ENCODE measurements around the gene XPO6.

DNA sequence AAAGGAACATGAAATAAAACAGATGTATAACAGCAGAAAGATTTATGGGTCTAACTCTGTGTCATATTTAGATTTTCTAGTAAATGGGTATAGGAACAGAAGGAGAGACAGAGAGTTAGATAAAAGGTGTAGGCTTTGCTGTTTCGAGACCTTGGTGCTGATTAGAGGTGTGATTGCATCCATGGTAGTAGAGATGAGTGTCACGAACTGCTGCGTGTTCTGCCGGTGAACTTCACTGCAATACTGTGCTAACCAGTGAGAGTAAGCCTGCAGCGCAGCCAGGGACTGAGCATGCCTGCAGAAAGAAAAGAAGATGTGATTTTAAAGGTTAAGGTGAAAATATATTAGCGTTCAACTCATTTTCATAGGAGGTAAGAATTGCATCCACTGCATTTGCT, 94.6 kb downstream of the XPO6 start:
- TF ChIP-seq, protein P1, sequence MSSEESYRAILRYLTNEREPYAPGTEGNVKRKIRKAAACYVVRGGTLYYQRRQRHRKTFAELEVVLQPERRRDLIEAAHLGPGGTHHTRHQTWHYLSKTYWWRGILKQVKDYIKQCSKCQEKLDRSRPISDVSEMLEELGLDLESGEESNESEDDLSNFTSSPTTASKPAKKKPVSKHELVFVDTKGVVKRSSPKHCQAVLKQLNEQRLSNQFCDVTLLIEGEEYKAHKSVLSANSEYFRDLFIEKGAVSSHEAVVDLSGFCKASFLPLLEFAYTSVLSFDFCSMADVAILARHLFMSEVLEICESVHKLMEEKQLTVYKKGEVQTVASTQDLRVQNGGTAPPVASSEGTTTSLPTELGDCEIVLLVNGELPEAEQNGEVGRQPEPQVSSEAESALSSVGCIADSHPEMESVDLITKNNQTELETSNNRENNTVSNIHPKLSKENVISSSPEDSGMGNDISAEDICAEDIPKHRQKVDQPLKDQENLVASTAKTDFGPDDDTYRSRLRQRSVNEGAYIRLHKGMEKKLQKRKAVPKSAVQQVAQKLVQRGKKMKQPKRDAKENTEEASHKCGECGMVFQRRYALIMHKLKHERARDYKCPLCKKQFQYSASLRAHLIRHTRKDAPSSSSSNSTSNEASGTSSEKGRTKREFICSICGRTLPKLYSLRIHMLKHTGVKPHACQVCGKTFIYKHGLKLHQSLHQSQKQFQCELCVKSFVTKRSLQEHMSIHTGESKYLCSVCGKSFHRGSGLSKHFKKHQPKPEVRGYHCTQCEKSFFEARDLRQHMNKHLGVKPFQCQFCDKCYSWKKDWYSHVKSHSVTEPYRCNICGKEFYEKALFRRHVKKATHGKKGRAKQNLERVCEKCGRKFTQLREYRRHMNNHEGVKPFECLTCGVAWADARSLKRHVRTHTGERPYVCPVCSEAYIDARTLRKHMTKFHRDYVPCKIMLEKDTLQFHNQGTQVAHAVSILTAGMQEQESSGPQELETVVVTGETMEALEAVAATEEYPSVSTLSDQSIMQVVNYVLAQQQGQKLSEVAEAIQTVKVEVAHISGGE (tag by site-specific recombination; conservative IDR thresholded peaks at IDR 0.05; ENCODE audit: low read depth), result no peak
- TF ChIP-seq, protein P2, sequence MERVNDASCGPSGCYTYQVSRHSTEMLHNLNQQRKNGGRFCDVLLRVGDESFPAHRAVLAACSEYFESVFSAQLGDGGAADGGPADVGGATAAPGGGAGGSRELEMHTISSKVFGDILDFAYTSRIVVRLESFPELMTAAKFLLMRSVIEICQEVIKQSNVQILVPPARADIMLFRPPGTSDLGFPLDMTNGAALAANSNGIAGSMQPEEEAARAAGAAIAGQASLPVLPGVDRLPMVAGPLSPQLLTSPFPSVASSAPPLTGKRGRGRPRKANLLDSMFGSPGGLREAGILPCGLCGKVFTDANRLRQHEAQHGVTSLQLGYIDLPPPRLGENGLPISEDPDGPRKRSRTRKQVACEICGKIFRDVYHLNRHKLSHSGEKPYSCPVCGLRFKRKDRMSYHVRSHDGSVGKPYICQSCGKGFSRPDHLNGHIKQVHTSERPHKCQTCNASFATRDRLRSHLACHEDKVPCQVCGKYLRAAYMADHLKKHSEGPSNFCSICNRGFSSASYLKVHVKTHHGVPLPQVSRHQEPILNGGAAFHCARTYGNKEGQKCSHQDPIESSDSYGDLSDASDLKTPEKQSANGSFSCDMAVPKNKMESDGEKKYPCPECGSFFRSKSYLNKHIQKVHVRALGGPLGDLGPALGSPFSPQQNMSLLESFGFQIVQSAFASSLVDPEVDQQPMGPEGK (tag by site-specific recombination; IDR thresholded peaks at IDR 0.05), result no peak
- TF ChIP-seq, protein P3, sequence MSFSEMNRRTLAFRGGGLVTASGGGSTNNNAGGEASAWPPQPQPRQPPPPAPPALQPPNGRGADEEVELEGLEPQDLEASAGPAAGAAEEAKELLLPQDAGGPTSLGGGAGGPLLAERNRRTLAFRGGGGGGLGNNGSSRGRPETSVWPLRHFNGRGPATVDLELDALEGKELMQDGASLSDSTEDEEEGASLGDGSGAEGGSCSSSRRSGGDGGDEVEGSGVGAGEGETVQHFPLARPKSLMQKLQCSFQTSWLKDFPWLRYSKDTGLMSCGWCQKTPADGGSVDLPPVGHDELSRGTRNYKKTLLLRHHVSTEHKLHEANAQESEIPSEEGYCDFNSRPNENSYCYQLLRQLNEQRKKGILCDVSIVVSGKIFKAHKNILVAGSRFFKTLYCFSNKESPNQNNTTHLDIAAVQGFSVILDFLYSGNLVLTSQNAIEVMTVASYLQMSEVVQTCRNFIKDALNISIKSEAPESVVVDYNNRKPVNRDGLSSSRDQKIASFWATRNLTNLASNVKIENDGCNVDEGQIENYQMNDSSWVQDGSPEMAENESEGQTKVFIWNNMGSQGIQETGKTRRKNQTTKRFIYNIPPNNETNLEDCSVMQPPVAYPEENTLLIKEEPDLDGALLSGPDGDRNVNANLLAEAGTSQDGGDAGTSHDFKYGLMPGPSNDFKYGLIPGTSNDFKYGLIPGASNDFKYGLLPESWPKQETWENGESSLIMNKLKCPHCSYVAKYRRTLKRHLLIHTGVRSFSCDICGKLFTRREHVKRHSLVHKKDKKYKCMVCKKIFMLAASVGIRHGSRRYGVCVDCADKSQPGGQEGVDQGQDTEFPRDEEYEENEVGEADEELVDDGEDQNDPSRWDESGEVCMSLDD (tag by site-specific recombination; IDR thresholded peaks at IDR 0.05), result no peak
- TF ChIP-seq, protein P4, sequence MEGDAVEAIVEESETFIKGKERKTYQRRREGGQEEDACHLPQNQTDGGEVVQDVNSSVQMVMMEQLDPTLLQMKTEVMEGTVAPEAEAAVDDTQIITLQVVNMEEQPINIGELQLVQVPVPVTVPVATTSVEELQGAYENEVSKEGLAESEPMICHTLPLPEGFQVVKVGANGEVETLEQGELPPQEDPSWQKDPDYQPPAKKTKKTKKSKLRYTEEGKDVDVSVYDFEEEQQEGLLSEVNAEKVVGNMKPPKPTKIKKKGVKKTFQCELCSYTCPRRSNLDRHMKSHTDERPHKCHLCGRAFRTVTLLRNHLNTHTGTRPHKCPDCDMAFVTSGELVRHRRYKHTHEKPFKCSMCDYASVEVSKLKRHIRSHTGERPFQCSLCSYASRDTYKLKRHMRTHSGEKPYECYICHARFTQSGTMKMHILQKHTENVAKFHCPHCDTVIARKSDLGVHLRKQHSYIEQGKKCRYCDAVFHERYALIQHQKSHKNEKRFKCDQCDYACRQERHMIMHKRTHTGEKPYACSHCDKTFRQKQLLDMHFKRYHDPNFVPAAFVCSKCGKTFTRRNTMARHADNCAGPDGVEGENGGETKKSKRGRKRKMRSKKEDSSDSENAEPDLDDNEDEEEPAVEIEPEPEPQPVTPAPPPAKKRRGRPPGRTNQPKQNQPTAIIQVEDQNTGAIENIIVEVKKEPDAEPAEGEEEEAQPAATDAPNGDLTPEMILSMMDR (tag by site-specific recombination; IDR thresholded peaks at IDR 0.05), result no peak
- TF ChIP-seq BCL11A (tag by site-specific recombination; IDR thresholded peaks at IDR 0.05; ENCODE audit: low read depth) (no peak), ZNF24 (tag by site-specific recombination; IDR thresholded peaks at IDR 0.05) (no peak), MZF1 (tag by site-specific recombination; IDR thresholded peaks at IDR 0.05; ENCODE audit: borderline replicate concordance) (no peak), ZIC2 (tag by site-specific recombination; IDR thresholded peaks at IDR 0.05) (no peak), ZNF768 (tag by site-specific recombination; IDR thresholded peaks at IDR 0.05) (no peak), ZNF501 (tag by site-specific recombination; IDR thresholded peaks at IDR 0.05) (no peak), ZNF248 (tag by site-specific recombination; IDR thresholded peaks at IDR 0.05) (no peak), ZBTB21 (tag by site-specific recombination; IDR thresholded peaks at IDR 0.05) (no peak)
- TF ChIP-seq, protein P5, sequence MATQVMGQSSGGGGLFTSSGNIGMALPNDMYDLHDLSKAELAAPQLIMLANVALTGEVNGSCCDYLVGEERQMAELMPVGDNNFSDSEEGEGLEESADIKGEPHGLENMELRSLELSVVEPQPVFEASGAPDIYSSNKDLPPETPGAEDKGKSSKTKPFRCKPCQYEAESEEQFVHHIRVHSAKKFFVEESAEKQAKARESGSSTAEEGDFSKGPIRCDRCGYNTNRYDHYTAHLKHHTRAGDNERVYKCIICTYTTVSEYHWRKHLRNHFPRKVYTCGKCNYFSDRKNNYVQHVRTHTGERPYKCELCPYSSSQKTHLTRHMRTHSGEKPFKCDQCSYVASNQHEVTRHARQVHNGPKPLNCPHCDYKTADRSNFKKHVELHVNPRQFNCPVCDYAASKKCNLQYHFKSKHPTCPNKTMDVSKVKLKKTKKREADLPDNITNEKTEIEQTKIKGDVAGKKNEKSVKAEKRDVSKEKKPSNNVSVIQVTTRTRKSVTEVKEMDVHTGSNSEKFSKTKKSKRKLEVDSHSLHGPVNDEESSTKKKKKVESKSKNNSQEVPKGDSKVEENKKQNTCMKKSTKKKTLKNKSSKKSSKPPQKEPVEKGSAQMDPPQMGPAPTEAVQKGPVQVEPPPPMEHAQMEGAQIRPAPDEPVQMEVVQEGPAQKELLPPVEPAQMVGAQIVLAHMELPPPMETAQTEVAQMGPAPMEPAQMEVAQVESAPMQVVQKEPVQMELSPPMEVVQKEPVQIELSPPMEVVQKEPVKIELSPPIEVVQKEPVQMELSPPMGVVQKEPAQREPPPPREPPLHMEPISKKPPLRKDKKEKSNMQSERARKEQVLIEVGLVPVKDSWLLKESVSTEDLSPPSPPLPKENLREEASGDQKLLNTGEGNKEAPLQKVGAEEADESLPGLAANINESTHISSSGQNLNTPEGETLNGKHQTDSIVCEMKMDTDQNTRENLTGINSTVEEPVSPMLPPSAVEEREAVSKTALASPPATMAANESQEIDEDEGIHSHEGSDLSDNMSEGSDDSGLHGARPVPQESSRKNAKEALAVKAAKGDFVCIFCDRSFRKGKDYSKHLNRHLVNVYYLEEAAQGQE (tag by site-specific recombination; IDR thresholded peaks at IDR 0.05), result no peak
- TF ChIP-seq, protein P6, sequence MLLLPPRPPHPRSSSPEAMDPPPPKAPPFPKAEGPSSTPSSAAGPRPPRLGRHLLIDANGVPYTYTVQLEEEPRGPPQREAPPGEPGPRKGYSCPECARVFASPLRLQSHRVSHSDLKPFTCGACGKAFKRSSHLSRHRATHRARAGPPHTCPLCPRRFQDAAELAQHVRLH (tag by site-specific recombination; IDR thresholded peaks at IDR 0.05), result no peak

All from HEK293 (cell line).